ENCODE results near the gene CTRB1. TPM values are rescaled to one million over a fixed set of nuclear protein-coding genes. Genes with fewer than 3 reads are reported as not detected.

The CTRB1 gene
- total and polyA plus RNA-seq, 2 of the 8 experiments (the other 6 are each of a cell fraction or from before 2014, with no cell fraction given): not detected

DNA sequence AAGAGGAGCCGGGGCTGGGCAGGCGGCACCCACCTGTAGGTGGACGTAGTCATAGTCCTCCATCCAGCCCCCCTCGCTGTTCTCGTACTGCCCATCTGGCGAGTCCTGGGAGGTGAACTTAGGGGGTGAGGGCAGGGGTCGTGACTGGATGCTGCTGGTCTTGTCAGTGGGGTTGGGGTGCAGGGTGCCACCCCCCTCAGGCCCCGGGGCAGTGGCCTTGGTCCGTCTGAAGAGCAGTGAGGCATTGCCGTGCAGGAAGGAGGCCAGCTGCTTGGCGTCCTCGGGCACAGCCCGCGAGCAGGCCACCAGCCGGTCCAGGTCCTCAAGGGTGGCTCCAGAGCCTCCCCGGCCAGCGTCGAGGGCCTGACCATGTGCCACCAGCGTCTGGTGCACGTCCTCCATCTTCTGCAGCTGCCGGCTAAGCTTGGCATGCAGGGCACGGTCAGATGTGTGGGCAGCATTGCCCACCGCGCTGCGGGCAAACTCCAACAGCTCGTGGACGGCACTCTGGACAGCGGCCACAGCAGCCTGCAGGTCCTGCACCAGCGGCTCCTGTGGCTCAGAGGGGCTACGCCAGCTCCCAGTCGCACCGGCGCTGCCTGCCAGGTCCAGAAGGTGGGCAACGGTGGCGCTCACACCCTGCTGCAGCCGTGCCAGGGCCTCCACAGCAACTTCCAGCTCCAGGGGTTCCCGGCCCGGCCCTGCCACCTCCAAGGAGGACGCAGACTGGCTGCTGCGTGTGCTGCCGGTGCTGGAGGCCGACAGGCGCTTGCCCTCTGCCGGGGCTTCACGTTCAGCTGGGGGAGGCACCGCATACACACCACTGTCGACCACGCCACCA lies 16.3 kb downstream of the CTRB1 start:
- Histone ChIP-seq H3K9me3 (ENCODE audit: insufficient read depth in 2 of 2, low read depth in 1 of 2, low read length in 1 of 2) (no peaks in the 10 kb centered on the region), H3K18ac (ENCODE audit: extremely low read depth, low read length) (no peak overlapping the region), H3K27ac (ENCODE audit: low read depth, low read length) (no peak overlapping the region), H3K23ac (ENCODE audit: insufficient read length) (no peak overlapping the region), H3K4me2 (ENCODE audit: insufficient read depth in 1 of 2, low read depth in 2 of 2, low read length in 2 of 2) (no peak overlapping the region), H3K23me2 (ENCODE audit: low read depth, low read length) (no peaks in the 10 kb centered on the region), H2BK5ac (ENCODE audit: low read depth, low read length) (no peak overlapping the region), H3K4me3 (ENCODE audit: extremely low read depth in 1 of 4, insufficient read depth in 2 of 4, low read depth in 3 of 4, low read length in 4 of 4) (no peak overlapping the region), H3K4me1 (replicated peaks in 1 of 4; ENCODE audit: control insufficient read depth in 3 of 4, insufficient read depth in 4 of 4, low read length in 3 of 4) (peaks cover 0 to 4% (median 2%) of the 10 kb centered on the region in 4 experiments; a peak in 2 of 7 replicates), H3K36me3 (ENCODE audit: control insufficient read depth in 2 of 4, insufficient read depth in 4 of 4, low read length in 3 of 4) (peaks cover 6 to 37% (median 20%) of the 10 kb centered on the region in 4 experiments; a peak in 7 of 8 replicates), H4K5ac (ENCODE audit: insufficient read length, low read depth, low read length) (no peak overlapping the region), H3K4ac (replicated peaks; ENCODE audit: insufficient read length, low read depth, low read length) (no peak overlapping the region), H2BK120ac (replicated peaks; ENCODE audit: low read depth, low read length) (no peak overlapping the region), H3K14ac (ENCODE audit: insufficient read length) (no peak overlapping the region), H2BK15ac (ENCODE audit: low read length) (no peak overlapping the region), H4K8ac (ENCODE audit: extremely low read depth, insufficient read depth, low read length) (no peak overlapping the region), H4K20me1 (replicated peaks in 1 of 2; ENCODE audit: control insufficient read depth in 1 of 2, insufficient read depth in 2 of 2, low read length in 2 of 2) (peaks cover 22 to 34% of the 10 kb centered on the region in 2 experiments), H3K79me2 (ENCODE audit: control insufficient read depth in 1 of 2, insufficient read depth in 2 of 2, low read length in 2 of 2) (peaks cover 0 to 12% of the 10 kb centered on the region in 2 experiments; a peak in 2 of 4 replicates), H3K79me1 (ENCODE audit: low read depth, low read length) (peaks cover 12% of the 10 kb centered on the region; the same call in 1 of the 2 replicates), H3K9ac (replicated peaks in 1 of 4; ENCODE audit: extremely low read depth in 1 of 4, low read depth in 3 of 4, low read length in 3 of 4) (no peak overlapping the region), H2BK20ac (ENCODE audit: low read length) (no peak overlapping the region), H4K91ac (replicated peaks; ENCODE audit: insufficient read length, low read length) (no peak overlapping the region), H3K27me3 (replicated peaks in 1 of 4; ENCODE audit: control insufficient read depth in 3 of 4, extremely low read depth in 1 of 4, insufficient read depth in 3 of 4, low read length in 3 of 4) (no peaks in the 10 kb centered on the region), H2AK5ac (ENCODE audit: low read depth, low read length) (no peak overlapping the region), H3K56ac (replicated peaks; ENCODE audit: insufficient read length, low read depth, low read length) (no peak overlapping the region), H2AFZ (ENCODE audit: low read length) (no peak overlapping the region), H2BK12ac (ENCODE audit: low read depth, low read length) (no peak overlapping the region)
- DNase-seq (ENCODE audit: low read depth in 1 of 2, low spot score in 2 of 2) (no peak), FAIRE-seq (no peak)
- 92% methylated on average over 44 of the region's 48 CpGs; no CpG with 5 or more reads in 1 of the 2 experiments for WGBS, 2 experiments (ENCODE audit: extremely low coverage in 1 of 2, insufficient coverage in 1 of 2, insufficient read length in 1 of 2, insufficient replicate concordance in 2 of 2, low coverage in 1 of 2, low lambda C conversion rate in 2 of 2, missing lambda C conversion rate in 1 of 2)
- ChIA-PET POLR2A (ENCODE audit: partially characterized antibody) (interaction anchor here (0.6 to 22.7 kb wide), 11 partner anchors 10 to 199 kb away, joined by 3 to 375 read pairs (median 4); partner anchors contain the start of genes BCAR1 and CFDP1), CTCF (ENCODE audit: partially characterized antibody) (interaction anchor here (0.5 to 10.8 kb wide), 27 partner anchors 10 to 260 kb away, joined by 3 to 236 read pairs (median 6); partner anchors contain the start of genes BCAR1 and CTRB2)
- TF ChIP-seq SIRT6 (IDR thresholded peaks at IDR 0.05; ENCODE audit: low read length) (no peak), SIN3A (conservative IDR thresholded peaks at IDR 0.05 in 1 of 2, IDR thresholded peaks at IDR 0.05 in 1 of 2; ENCODE audit: low read depth in 1 of 2, low read length in 2 of 2) (no peak), POLR2AphosphoS5 (IDR thresholded peaks at IDR 0.05; ENCODE audit: low read depth, low read length) (no peak), EP300 (IDR thresholded peaks at IDR 0.05; ENCODE audit: borderline replicate concordance in 1 of 2, low read depth in 2 of 2, low read length in 2 of 2) (no peak), BCL11A (IDR thresholded peaks at IDR 0.05; ENCODE audit: low read depth in 2 of 2, low read length in 2 of 2) (no peak), CTBP2 (IDR thresholded peaks at IDR 0.05; ENCODE audit: borderline replicate concordance, insufficient read depth, insufficient read length, low read length) (no peak), ASH2L (IDR thresholded peaks at IDR 0.05; ENCODE audit: low read length) (no peak), TBP (IDR thresholded peaks at IDR 0.05; ENCODE audit: low read depth, low read length) (no peak), RNF2 (IDR thresholded peaks at IDR 0.05; ENCODE audit: borderline replicate concordance, low read depth, low read length, missing control alignments, poor library complexity, severe bottlenecking) (no peak)
- TF ChIP-seq, protein P1, sequence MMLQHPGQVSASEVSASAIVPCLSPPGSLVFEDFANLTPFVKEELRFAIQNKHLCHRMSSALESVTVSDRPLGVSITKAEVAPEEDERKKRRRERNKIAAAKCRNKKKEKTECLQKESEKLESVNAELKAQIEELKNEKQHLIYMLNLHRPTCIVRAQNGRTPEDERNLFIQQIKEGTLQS (IDR thresholded peaks at IDR 0.05; ENCODE audit: insufficient read depth, low read depth, low read length): no peak
